B cell (primary cell): ENCODE results near the gene CHMP6.

Source experiments
- EZH2 ChIP-seq: IDR thresholded peaks from 2 replicates; pipeline ENCODE4 v1.6.1; 2012; ENCODE audit warnings: borderline replicate concordance, low read depth, mild to moderate bottlenecking, moderate library complexity, low read length; ENCODE audit not compliant: insufficient read depth, poor library complexity, severe bottlenecking
- TF ChIP-seq, protein P1 (sequence below): fragments of 200-600 bp; IDR thresholded peaks from one replicate; pipeline ENCODE4 v1.8.0; 2022; ENCODE audit warnings: antibody characterized with exemption, mild to moderate bottlenecking

DNA sequence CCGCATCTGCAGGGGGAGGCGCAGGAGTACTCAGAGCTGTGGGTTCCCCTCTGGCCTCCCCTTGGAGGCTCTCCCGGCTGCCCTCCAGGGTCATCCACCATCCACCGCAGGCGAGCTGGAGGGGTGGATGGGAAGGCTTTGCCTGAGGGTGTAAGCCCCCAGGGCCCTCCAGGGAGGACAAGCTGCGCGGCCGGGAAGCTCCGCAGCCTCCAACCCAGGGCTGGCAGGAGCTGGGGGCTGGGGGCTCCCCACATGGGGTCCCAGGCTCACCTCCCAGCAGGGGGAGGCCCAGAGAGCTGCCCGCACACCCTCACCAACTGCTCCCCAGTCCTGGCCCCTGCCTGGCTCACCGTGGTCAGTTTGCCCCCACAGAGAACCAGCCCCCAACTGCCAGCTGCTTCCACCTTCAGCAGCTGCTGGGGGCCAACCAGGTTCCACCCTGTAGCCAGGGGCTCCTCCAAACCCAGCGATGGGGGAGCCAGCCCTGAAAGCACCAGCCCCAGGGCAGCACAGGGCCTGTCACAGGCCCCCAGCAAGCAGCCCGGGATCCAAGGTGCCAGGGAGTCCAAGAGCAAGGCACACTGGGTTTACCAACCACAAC, 19.8 kb upstream of the CHMP6 start:
- TF ChIP-seq, protein P1, sequence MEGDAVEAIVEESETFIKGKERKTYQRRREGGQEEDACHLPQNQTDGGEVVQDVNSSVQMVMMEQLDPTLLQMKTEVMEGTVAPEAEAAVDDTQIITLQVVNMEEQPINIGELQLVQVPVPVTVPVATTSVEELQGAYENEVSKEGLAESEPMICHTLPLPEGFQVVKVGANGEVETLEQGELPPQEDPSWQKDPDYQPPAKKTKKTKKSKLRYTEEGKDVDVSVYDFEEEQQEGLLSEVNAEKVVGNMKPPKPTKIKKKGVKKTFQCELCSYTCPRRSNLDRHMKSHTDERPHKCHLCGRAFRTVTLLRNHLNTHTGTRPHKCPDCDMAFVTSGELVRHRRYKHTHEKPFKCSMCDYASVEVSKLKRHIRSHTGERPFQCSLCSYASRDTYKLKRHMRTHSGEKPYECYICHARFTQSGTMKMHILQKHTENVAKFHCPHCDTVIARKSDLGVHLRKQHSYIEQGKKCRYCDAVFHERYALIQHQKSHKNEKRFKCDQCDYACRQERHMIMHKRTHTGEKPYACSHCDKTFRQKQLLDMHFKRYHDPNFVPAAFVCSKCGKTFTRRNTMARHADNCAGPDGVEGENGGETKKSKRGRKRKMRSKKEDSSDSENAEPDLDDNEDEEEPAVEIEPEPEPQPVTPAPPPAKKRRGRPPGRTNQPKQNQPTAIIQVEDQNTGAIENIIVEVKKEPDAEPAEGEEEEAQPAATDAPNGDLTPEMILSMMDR: no peak
- TF ChIP-seq EZH2: no peak
